Aorta (tissue), 5 donors: ENCODE results near the gene SCYL1. TPM values are rescaled to one million over a fixed set of nuclear protein-coding genes. Genes with fewer than 3 reads are reported as not detected.

Experiments used
- ATAC-seq: fragments of 200-7000 bp; cut with Tn5 transposase; one replicate; pipeline ENCODE4 v1.9.1; 2022; ENCODE audit warnings: moderate library complexity; ENCODE audit not compliant: low FRiP score
- DNase-seq, 2 donors: peaks; one replicate each; pipeline ENCODE4 v3.0.0-alpha.2; 2020
- H3K27ac ChIP-seq, 2 donors: one replicate each; pipeline ENCODE4 v1.5.1; 2013; ENCODE audit warnings: low read length in 2 of 2, mild to moderate bottlenecking in 2 of 2, moderate library complexity in 2 of 2, control low read depth in 1 of 2, inconsistent platforms in 1 of 2, low read depth in 1 of 2
- H3K27me3 ChIP-seq, 2 donors: one replicate each; pipeline ENCODE4 v1.6.1; 2013; ENCODE audit warnings: control low read depth in 1 of 2, low read length in 1 of 2, mild to moderate bottlenecking in 1 of 2, moderate library complexity in 1 of 2; ENCODE audit not compliant: insufficient read depth in 2 of 2, control insufficient read depth in 1 of 2
- H3K36me3 ChIP-seq, 2 donors: one replicate each; pipeline ENCODE4 v1.6.1; 2013; ENCODE audit warnings: control low read depth in 1 of 2, low read length in 1 of 2, mild to moderate bottlenecking in 1 of 2; ENCODE audit not compliant: insufficient read depth in 2 of 2, control insufficient read depth in 1 of 2
- H3K4me1 ChIP-seq, 2 donors: one replicate each; pipeline ENCODE4 v1.6.1; 2013; ENCODE audit warnings: low read length in 2 of 2, control low read depth in 1 of 2, mild to moderate bottlenecking in 1 of 2, moderate library complexity in 1 of 2; ENCODE audit not compliant: insufficient read depth in 2 of 2, control insufficient read depth in 1 of 2
- H3K4me3 ChIP-seq, 2 donors: one replicate each; pipeline ENCODE4 v1.5.1; 2013; ENCODE audit warnings: low read length in 2 of 2, control low read depth in 1 of 2, mild to moderate bottlenecking in 1 of 2
- H3K9me3 ChIP-seq: one replicate; pipeline ENCODE4 v1.6.1; 2013; ENCODE audit warnings: mild to moderate bottlenecking, low read length; ENCODE audit not compliant: control insufficient read depth
- WGBS, 2 donors: extraction: QIAGEN DNeasy Blood & Tissue Kit; methylation state at CpG; one replicate each; pipeline ENCODE4 v1.1.7; 2013; 5-methylcytosine and 5-hydroxymethylcytosine counted together
- intact Hi-C, 2 donors: fragments of 100-400 bp; cut with DNase I; formaldehyde crosslinking; loops; one replicate each; pipeline versions ENCODE4 v1.14.2 to v1.15.0; 2022
- polyA plus RNA-seq, 2 donors: library from polyadenylated mRNA; stranded (reverse); fragments of 200-250 nt; gene quantifications; one replicate each; pipeline ENCODE4 v1.2.3, GENCODE V29; 2013
- total RNA-seq, 2 donors: library from RNA; stranded (reverse); fragmentation: NEBNext Ultra II Directional; extraction: Animal tissue kit (Norgen Biotek cat#: 25700); gene quantifications; one replicate each; pipeline ENCODE4 v1.2.1, GENCODE V29; 2021
- donor health status: healthy with polysubstance abuse.
- donor health status: Bipolar disorder and iron deficiency.
- donor health status: DM: no; HTN: no; CAD: no.
- donor health status: DM: no; HTN: no; CAD: no.
- donor health status: DM: yes; HTN: yes; CAD: no.

Gene SCYL1
- total and polyA plus RNA-seq, 4 donors: 31.3 to 98.9 (median 74.2) TPM

DNA sequence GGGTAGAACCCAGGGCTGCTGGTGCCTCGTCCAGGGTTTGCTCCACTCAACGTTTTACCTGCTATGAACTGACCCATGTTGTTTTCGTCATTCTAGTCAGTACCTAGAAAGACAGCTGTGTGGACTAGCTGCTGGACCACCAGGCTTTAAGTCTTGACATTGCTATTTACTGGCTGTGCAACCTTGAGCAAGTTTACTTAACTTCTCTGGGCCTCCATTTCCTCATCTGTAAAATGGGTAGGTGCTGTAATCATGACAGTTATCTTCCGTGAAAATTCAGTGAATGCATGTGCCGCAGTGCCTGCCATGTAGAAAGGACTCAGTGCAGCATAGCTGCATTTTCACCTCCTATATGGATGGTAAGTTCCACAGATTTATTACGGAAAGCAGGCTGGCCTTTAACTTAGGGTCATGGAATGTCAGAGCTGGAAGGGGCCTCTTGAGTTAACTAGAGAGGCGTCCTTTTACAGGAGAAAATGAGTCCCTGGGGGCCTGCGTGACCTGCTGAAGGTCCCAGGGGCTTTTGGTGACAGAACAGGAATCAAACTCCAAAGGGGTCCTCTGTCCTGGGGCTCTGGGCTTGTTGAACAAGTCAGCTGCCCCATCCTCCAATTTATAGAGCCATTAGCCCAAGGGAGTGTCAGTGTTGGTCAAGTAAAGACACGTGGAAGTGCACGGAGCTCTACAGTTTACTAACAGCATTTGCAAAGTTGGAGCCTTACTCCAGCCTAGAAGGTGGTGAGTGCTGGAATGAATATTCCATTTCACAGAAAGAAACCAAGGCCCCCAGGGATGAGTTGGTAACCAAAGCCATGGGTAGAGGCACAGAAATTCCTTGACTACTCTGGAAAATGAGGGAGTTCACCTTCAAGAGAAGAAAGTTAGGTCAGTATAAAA lies 38.1 kb upstream of the SCYL1 start:
- H3K27me3 ChIP-seq: no peaks in the 10 kb centered on the region
- WGBS, 2 donors: 47 to 51% methylated on average over 10 of the region's 10 CpGs
- no peak overlapping the region for H3K4me3 ChIP-seq
- H3K4me1 ChIP-seq: peaks cover 0 to 2% of the 10 kb centered on the region in 2 donors
- H3K27ac ChIP-seq: peak overlapping the region; percentile 96 to 99
- H3K36me3 ChIP-seq: no peaks in the 10 kb centered on the region
- intact Hi-C loops: no loop called here
- no peak for ATAC-seq
- peak; percentile 38 to 45 for DNase-seq
- H3K9me3 ChIP-seq: no peaks in the 10 kb centered on the region

DNA sequence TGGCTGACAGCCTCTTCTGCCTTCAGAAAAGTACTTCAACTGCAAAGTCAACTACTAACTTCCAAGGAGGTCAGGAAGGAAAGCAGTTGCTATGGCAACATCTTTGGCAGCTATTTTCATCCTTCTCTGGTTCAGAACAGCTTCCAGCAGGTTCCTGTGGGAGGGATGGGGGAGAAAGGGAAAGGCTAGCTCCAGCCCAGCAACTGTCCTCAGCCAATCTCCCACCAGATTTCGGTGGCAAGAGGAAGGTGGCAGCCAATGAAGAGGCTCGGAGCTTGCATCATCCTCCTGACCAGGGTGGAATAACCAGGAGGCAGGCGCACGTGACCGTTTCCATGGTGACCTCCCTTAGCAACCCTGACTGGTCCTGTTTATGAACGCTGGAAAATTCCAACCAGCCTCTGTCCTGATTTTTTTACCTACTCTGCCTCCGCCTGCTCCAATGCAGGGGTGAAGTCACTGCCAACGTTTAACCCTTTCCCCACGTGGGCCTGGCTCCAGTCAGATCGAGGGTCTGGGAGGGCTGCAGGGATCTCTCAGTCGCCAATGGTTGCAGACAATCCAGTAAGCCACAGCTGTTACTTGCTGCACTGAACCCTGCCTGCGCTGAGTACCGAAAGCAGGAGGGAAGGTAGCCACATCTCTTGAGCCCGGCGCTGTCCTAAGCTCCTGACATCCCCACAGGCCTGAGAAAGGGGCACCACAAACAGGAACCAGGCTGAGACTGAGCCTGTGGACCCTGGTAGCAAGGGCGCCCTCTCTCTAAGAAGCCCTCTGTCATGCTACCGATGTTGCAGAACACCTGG lies 37.2 kb upstream of the SCYL1 start:
- no peaks in the 10 kb centered on the region for H3K27me3 ChIP-seq
- peaks cover 2% of the 10 kb centered on the region in 2 donors for H3K4me1 ChIP-seq
- no peaks in the 10 kb centered on the region for H3K36me3 ChIP-seq
- H3K27ac ChIP-seq: peak overlapping the region; percentile 87 to 100
- intact Hi-C loops: no loop called here
- H3K9me3 ChIP-seq: no peaks in the 10 kb centered on the region
- ATAC-seq (peak; percentile 93), DNase-seq (peak; percentile 99 to 100)
- WGBS, 2 donors: 3 to 4% methylated on average over 17 of the region's 17 CpGs
- H3K4me3 ChIP-seq: no peak overlapping the region

DNA sequence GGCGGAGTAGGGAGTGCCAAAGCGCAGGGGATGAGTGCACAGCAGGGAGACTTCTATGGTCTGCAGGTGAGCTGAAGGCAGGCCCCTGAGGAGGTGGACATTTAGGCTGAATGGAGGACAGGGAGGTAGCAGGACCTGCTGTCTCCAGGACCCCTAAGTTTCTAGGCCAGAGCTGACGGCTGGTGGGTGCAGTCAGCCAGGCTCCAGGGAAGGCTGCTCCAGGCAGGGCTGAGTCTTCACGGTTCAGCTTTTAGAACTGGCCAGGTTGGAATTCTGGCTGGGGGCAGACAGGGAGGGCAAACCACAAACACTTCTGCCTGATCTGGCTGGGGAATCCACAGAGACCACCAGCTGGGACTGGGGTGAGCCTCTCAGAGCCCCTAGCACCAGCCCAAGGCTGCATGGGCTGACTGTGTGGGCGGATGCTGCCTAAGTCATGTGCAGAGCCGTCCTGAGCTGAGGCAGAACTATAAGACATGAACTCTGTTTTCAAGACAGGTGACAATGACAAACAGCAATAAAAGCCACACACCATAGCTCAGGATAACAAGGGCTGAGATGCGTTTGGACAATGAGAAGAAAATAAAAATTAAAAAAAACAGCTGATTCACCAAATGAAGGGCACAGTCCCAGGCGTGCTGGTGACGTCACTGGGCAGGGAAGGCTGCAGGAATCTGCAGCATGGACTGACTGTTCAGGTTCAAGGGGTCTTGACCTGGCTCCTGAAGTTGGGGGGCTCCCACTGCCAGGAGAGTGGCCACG lies 36.4 kb upstream of the SCYL1 start:
- Histone ChIP-seq H3K27ac (peak overlapping the region; percentile 87 to 100), H3K36me3 (no peaks in the 10 kb centered on the region), H3K4me3 (no peak overlapping the region), H3K4me1 (peaks cover 2% of the 10 kb centered on the region in 2 donors), H3K9me3 (no peaks in the 10 kb centered on the region), H3K27me3 (no peaks in the 10 kb centered on the region)
- intact Hi-C loops: no loop called here
- 14 to 16% methylated on average over 10 of the region's 10 CpGs for WGBS, 2 donors
- no peak for ATAC-seq
- DNase-seq: peak; percentile 85 to 92

DNA sequence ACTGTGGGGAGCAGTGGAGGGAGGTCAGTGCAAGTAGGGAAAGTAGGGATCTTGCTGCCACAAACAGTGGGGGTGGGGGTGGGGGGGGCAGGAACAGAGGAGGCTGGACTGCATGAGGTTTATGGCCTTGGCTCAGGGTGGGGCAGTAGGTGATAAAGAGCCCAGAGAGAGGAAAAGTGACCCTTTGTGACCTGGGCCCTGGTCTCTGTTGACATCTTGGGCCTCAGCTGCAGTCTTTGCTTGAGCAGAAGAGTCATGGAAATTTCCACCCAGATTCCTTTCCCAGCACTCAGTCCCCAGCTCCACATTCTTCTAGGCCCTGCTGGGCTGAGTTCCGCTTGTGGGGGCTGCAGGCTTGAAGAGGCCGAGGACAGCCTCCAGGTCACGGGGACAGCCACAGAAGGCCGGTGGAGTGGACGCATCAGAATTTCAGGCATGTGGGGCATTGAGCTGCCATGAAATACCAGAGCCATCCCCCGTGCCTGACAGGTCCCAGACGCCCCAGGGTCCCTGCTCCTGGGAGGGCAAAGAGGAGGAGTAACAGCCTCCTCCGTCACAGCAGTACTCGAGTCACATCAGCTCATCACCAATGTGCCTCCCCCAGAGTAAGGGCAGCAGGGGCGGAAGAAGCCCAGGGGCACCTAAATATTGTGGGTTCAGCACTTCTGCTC lies 35.7 kb upstream of the SCYL1 start:
- Histone ChIP-seq H3K27ac (peak overlapping the region; percentile 87 to 100), H3K27me3 (no peaks in the 10 kb centered on the region), H3K9me3 (no peaks in the 10 kb centered on the region), H3K36me3 (no peaks in the 10 kb centered on the region), H3K4me1 (peaks cover 2% of the 10 kb centered on the region in 2 donors), H3K4me3 (no peak overlapping the region)
- ATAC-seq: no peak
- WGBS, 2 donors: 8% methylated on average over 10 of the region's 10 CpGs
- peak; percentile 88 to 93 for DNase-seq
- intact Hi-C loops: no loop called here

DNA sequence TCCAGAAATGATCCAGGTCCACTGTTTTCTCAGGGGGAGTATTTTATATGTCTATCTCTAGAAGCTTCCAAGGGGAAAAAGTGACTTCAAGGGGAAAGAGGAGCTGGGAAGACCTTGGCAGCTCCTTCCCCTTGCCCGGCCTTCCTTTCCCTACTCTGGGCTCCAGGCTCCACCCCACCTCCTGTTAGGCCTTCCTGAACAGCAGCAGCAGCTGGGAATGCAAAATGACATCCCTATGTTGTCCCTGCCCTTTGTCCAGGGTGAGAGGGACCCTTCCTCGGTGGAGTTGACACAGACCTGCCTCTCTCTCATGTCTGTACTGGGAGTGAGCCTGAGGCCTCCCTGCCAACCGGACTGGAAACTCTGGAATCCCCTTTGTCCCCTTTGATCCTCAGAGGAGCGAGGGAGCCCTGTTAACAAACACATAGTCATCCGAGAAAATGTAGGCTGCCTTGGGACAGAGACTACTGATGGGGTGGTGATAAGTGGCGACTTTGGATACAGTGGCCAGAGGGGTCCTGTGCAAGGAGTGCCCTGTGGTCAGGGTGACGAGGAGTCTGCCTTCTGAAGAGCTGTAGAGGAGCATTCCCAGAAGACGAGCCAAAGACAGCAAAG lies 35.1 kb upstream of the SCYL1 start:
- Histone ChIP-seq H3K4me1 (peaks cover 2% of the 10 kb centered on the region in 2 donors), H3K27me3 (no peaks in the 10 kb centered on the region), H3K9me3 (no peaks in the 10 kb centered on the region), H3K4me3 (no peak overlapping the region), H3K36me3 (no peaks in the 10 kb centered on the region), H3K27ac (peak overlapping the region; percentile 87 to 100)
- no peak for ATAC-seq
- intact Hi-C loops: no loop called here
- DNase-seq: peak; percentile 71 to 79
- 3 to 9% methylated on average over 8 of the region's 8 CpGs for WGBS, 2 donors

DNA sequence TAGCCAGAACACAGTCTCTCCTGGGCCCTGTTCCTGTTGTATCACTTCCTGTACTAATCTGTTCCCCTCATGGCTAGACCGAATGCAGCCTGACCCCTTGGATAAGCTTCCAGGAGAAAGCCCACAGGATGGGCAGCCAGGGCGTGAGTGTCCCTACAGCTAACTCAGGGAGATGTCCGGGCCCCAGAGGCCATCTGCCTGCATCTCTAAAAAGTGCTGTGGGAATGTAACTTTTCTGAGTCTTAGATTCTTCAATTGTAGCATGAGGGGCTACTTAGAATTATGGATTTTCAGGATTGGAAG lies 33.8 kb upstream of the SCYL1 start:
- ATAC-seq: no peak
- H3K36me3 ChIP-seq: no peaks in the 10 kb centered on the region
- no peak overlapping the region for H3K4me3 ChIP-seq
- H3K27ac ChIP-seq: peak overlapping the region; percentile 87 to 98
- peak in 1 of 2 donors; percentile 63 for DNase-seq
- 34 to 41% methylated on average over 3 of the region's 3 CpGs for WGBS, 2 donors
- peaks cover 2% of the 10 kb centered on the region in 2 donors for H3K4me1 ChIP-seq
- no peaks in the 10 kb centered on the region for H3K27me3 ChIP-seq
- intact Hi-C loops: no loop called here
- no peaks in the 10 kb centered on the region for H3K9me3 ChIP-seq

DNA sequence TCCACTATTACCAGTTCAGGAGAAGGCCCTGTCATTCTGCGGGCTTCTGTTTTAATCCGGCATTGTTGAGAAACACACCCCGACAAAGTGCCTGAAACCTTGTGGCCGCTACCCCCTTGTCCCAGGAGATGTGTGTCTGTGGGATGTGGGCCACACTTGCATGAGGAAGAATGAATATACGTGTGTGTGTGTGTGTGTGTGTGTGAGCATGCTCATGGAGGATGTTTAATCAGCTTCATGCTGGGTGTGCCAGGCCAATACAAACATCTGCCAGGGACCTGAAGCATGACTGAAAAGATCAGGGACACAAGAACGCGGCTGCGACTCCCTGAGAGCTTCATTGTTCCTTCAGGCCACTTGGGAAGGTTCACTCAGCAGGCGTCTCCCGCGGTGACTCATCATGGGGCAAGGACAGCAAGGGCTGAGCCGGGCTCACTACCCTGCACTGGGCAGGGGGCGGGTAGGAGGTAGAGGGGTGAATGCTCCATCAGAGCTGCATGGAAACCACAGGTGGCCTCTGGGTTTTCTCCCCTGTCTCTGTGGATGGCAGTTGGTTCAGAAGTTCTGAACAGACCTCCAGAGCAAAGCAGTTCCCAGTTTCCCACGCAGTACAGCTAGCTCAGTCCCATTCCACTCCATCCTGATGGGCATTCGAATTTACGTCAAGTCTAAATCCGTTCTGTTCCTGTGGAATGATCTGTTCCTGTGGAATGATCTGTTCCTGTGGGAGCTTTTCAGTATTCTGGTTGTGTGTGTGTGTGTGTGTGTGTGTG lies 33.1 kb upstream of the SCYL1 start:
- ATAC-seq: peak; percentile 53
- WGBS, 2 donors: 3 to 4% methylated on average over 17 of the region's 17 CpGs
- Histone ChIP-seq H3K27ac (peak overlapping the region; percentile 87 to 98), H3K4me3 (no peak overlapping the region), H3K36me3 (no peaks in the 10 kb centered on the region), H3K27me3 (no peaks in the 10 kb centered on the region), H3K4me1 (peaks cover 2% of the 10 kb centered on the region in 2 donors), H3K9me3 (no peaks in the 10 kb centered on the region)
- peak; percentile 90 to 94 for DNase-seq
- intact Hi-C loops: no loop called here
